HG03442 (cell line): ENCODE data around the gene CHCHD1.
"Not testable (repeated sequence)": the region's sequence is repeated elsewhere in the genome, so short reads cannot be mapped to it uniquely, and the experiment has no call there.

Source experiments
- ATAC-seq: cut with Tn5 transposase; IDR thresholded peaks from one replicate; pipeline ENCODE4 v1.9.1; 2021; ENCODE audit warnings: mild to moderate bottlenecking, moderate library complexity; ENCODE audit not compliant: unreplicated experiment

Gene CHCHD1

DNA sequence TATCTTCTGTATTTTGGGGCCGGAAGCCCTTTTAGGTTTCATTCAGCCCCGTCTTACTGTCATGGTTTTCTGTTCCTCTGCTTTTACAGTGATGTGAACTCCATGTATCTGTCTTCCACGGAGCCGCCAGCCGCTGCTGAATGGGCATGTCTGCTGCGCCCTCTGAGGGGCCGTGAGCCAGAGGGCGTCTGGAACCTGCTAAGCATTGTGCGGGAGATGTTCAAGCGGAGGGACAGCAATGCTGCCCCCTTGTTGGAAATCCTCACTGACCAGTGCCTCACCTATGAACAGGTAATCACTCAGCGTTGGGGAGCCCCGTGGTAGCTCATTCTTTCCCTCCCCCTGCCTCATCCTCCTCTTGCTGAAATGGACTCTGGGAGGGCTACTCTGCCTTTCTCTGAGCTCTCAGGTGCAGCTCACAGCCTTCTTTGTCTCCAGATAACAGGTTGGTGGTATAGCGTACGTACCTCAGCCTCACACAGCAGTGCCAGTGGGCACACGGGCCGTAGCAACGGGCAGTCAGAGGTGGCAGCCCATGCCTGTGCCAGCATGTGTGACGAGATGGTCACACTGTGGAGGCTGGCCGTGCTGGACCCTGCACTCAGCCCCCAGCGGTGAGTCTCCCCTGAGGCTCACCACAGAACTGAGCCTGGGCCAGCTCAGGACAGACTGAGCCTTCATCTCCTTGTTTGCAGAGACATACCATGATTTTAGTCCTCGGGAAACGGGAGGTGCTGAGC, 9.2 kb downstream of the CHCHD1 start:
- no peak for ATAC-seq

DNA sequence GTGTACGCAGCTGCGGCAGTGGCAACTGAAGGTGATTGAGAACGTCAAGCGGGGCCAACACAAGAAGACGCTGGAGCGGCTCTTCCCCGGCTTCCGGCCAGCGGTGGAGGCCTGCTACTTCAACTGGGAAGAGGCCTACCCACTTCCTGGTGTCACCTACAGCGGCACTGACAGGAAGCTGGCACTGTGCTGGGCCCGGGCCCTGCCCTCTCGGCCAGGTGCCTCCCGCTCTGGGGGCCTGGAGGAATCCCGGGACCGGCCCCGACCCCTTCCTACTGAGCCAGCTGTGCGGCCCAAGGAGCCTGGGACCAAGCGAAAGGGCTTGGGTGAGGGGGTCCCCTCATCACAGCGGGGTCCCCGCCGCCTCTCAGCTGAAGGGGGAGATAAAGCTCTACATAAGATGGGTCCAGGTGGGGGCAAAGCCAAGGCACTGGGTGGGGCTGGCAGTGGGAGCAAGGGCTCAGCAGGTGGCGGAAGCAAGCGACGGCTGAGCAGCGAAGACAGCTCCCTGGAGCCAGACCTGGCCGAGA, 10.1 kb downstream of the CHCHD1 start:
- ATAC-seq, result no peak

GRCh38 chr10:73793456-73793855, 11.6 kb downstream of the CHCHD1 start:
- no peak for ATAC-seq

DNA sequence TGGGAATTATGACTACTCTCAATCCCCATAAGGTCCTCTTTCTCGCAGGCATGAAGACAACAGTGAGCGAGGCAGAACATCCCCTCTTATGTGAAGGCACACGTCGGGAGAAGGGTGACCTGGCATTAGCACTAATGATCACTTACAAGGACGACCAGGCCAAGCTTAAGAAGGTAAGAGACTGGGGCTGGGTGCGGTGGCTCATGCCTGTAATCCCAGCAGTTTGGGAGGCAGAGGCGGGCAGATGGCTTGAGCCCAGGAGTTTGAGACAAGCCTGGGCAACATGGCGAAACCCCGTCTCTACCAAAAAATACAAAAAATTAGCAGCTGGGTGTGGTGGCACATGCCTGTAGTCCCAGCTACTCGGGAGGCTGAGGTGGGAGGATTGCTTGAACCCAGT, 13.6 kb downstream of the CHCHD1 start:
- not testable (repeated sequence) for ATAC-seq

DNA sequence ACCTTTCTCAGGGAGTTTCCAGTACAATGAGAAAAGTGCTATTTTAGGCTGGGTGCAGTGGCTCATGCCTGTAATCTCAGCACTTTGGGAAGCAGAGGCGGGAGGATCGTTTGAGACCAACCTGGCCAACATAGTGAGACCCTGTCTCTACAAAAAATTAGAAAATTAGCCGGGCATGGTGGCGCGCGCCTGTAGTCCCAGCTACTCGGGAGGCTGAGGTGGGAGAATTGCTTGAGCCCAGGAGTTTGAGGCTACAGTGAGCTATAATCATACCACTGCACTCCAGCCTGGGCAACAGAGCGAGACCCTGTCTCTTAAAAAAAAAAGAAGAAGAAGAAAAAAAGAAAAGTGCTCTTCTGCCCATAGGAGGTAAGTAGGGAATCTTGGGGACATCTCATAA, 14.2 kb downstream of the CHCHD1 start:
- ATAC-seq, result not testable (repeated sequence)

DNA sequence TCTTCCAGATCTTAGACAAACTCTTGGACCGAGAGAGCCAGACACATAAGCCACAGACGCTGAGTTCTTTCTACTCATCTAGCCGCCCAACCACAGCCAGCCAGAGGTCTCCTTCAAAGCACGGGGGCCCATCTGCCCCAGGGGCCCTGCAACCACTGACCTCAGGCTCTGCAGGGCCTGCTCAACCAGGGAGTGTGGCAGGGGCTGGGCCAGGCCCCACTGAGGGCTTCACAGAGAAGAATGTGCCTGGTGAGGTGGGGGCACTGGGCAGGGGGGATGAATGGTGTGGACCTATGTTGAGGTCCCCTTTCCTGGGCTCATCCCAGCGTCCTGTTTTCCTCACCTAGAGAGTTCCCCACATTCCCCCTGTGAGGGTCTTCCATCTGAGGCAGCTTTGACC, 14.9 kb downstream of the CHCHD1 start:
- no peak for ATAC-seq

- ATAC-seq, result no peak
Measured at GRCh38 chr10:73797324-73798025, 15.6 kb downstream of the CHCHD1 start.

DNA sequence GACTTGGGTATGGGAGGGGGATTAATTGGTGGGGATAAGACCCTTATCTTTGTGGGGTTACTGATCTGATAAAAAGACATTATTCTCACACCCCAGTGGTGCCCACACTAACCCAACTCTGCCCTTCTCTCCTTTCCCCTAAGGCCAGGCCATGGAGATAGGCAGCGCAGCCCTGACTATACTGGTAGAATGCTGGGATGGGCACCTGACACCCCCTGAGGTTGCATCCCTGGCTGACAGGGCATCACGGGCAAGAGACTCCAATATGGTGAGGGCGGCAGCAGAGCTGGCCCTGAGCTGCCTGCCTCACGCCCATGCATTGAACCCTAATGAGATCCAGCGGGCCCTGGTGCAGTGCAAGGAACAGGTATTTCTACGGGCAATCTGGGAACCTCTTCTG, 16.2 kb downstream of the CHCHD1 start:
- ATAC-seq, result no peak

DNA sequence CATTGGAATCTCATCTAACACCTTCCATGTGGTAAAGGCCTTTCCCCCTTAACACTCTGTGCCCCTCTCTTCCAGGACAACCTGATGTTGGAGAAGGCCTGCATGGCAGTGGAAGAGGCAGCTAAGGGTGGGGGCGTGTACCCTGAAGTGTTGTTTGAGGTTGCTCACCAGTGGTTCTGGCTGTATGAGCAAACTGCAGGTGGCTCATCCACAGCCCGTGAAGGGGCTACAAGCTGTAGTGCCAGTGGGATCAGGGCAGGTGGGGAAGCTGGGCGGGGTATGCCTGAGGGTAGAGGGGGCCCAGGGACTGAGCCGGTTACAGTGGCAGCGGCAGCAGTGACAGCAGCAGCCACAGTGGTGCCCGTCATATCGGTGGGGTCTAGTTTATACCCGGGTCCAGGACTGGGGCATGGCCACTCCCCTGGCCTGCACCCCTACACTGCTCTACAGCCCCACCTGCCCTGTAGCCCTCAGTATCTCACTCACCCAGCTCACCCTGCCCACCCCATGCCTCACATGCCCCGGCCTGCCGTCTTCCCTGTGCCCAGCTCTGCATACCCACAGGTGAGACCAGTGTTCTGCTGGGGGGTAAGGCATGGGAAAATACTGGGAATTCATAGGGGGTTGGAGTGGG, 17.2 kb downstream of the CHCHD1 start:
- no peak for ATAC-seq

DNA sequence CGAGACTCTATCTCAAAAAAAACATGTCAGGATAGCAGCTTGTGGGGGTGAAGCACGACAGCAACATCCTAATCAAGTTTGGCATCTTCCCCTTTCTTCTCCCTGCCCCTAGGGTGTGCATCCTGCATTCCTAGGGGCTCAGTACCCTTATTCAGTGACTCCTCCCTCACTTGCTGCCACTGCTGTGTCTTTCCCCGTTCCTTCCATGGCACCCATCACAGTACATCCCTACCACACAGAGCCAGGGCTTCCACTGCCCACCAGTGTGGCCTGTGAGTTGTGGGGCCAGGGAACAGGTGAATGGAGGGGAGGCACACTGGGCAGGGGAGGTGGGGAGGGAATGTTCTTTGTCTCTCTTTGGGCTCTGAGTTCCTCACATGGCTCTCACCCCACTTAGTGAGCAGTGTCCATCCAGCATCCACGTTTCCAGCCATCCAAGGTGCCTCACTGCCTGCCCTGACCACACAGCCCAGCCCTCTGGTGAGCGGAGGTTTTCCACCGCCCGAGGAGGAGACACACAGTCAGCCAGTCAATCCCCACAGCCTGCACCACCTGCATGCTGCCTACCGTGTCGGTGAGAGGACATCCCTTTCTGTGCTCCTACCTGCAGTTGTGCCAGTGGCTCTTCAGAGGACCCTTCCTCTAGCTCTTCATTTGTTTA, 18.2 kb downstream of the CHCHD1 start:
- no peak for ATAC-seq

DNA sequence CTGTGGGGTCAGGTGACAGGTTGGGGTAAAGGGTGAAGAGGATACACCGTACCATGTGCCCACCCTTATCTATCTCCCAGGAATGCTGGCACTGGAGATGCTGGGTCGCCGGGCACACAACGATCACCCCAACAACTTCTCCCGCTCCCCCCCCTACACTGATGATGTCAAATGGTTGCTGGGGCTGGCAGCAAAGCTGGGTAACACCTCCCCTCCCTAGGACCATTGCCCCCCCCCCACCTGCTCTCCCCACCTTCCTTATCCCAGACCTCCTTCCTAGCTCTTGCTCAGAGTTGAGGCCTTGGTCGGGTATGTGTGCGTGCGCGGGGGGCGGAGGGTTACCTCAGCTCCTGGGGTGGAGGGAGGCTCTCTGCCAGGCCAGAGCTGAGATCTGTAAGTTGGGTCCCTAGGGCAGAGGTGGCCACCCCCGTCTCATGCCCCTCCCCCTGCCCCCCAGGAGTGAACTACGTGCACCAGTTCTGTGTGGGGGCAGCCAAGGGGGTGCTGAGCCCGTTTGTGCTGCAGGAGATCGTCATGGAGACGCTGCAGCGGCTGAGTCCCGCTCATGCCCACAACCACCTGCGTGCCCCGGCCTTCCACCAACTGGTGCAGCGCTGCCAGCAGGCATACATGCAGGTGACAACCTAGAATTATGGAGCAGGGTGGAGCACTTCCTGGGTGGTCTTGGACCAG, 18.9 kb downstream of the CHCHD1 start:
- ATAC-seq, result no peak

DNA sequence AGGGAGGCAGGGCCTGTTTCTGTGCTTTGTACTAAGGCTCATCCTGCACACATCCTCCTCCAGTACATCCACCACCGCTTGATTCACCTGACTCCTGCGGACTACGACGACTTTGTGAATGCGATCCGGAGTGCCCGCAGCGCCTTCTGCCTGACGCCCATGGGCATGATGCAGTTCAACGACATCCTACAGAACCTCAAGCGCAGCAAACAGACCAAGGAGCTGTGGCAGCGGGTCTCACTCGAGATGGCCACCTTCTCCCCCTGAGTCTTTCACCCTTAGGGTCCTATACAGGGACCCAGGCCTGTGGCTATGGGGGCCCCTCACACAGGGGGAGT, 19.4 kb downstream of the CHCHD1 start:
- no peak for ATAC-seq

DNA sequence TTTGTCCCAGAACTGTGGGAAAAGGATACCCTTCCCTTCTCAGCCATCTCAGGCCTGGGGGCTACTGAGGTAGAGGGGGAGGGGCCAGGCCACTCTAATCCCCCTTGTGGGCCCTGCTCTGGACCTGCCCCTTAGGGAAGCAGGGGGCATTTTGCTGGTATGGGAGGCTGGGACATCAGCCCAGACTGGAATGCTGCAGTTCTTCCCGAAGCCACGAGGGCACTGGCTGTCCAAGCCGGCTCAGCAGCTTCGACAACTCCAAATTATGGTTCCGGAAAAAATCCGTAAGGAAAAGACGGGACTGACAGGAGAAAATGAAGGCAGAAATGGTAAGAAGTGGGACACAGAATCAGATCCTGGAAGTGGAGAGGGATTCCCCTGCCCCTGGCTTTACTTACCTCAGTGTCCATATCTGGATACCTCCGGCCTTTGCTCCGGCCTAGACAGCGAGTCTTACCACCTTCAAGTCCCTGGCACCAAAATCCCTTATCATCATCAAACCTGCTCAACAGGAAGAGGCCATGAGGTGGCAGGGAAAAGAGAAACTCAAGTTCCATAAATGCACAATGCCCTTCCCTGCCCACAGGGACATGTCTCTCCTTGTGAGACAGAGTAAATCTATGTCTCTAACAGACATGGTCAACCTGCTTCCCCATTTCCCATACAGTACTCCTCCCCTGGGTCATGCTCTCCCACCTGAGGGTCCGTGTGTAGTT, 20.6 kb downstream of the CHCHD1 start:
- ATAC-seq, result no peak

DNA sequence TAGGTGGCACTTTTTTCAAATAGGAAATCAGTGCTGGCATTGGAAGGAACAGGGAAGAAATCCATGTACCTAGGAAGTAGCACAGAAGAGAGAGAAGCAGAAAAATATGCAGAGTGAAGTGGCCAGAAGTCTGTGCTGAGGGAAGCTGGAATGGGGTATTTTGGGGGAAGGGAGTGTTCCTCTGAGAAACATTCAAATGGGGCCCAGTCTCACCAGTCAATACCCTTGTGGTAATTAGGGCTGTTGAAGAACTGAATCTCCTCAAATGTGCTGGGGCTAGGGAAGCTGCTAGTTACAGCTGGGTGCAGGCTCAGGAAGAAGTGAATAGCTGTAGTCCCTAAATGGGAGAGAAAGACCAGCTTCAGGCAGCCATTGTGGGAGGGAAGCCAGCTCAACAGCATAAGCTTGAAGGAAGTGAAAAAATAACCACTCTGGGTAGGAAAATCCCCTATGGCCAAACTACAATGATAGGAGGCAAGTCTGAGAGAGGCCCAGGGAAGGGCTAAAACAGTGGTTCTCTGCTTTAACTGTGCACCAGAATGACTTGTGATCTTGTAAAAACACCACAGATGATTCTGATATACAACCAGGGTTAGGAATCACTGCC, 21.9 kb downstream of the CHCHD1 start:
- ATAC-seq, result no peak

DNA sequence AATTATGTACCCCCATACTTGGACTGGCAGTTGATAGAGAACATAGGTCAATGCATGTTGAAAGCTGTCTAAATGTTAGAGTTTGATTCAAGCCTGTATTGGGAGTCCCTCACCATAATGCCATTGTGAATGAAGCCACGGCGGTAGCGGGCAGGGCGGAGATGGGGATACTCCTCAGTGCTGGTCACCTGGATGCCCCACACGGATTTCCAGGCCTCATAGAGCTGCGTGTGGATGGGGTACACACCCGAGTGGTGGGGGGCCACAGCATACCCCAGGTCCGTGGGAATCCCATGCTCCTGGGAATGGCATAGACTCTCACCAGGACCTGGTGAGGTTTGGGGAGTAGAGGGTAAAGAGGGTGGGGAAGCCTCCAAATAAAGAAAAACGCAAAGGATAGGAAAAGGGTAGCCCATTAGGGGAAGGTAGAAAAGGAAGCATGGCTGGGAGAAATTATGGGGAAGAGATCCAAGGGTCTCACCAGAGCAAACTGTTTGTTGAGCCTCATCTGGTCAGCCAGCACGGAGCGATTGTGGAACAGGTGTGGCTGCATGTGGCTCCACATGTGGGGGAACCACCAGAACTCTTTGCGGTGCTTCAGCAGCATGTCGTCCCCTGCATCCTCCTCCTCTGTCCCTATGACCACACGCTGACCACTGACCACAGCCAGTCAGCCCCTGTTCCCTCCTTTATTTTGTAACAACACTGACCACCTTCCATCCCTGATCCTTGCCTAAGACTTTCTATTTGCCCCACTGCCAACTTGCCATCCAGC, 24.5 kb downstream of the CHCHD1 start:
- ATAC-seq, result no peak

DNA sequence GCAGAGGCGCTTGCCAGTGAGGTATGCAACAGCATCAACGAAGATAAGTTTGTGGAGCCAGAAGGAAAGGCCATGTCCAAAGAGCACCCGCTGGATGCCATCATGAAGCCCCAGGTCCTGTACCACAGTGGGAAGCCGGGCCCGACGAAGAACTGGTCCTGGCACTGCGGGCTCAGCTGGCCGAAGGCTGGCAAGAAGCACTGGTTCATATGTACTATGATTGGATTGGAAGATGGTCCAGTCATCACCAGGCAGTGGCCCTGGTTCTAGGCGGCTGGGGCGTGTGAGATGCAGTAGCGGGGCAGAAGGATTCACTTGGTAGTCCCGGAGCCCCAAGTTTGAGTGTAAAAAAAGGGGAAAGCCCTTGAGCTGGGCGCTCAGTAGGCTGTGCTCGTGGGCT, 25.6 kb downstream of the CHCHD1 start:
- no peak for ATAC-seq

- ATAC-seq, result no peak
Measured at GRCh38 chr10:73808021-73808815, 26.4 kb downstream of the CHCHD1 start.
